ENCODE measurements around the gene SLC6A3. TPM values are rescaled to one million over a fixed set of nuclear protein-coding genes. Genes with fewer than 3 reads are reported as not detected.

SLC6A3 gene
- total and polyA plus RNA-seq, 7 donors, result under 0.01 to 0.01 TPM; not detected in 5

- H3K4me1 ChIP-seq, result no peaks in the 10 kb centered on the region
- peak overlapping the region; percentile 21 for H3K4me3 ChIP-seq
- WGBS, 3 donors, result 16 to 22% (median 20%) methylated on average over 30 to 34 of the region's 34 CpGs
- no peaks in the 10 kb centered on the region for H3K36me3 ChIP-seq (ENCODE audit: insufficient read depth in 1 of 2, low read depth in 1 of 2)
- H3K27ac ChIP-seq, result no peak overlapping the region
- DNase-seq (peak; percentile 52 to 66), ATAC-seq (peak; percentile 48 to 77 (median 71))
- intact Hi-C loops (cut with DNase I), result loop anchor here in 1 of 2 donors (10.0 kb wide), 1 partner anchor 265 kb away; no protein-coding TSS in a partner anchor
- H3K27me3 ChIP-seq (ENCODE audit: insufficient read depth in 3 of 3, low read length in 2 of 3), result peaks cover 0 to 45% (median 15%) of the 10 kb centered on the region in 3 donors
- no peaks in the 10 kb centered on the region for H3K9me3 ChIP-seq
- peak; percentile 51 for TF ChIP-seq CTCF (IDR thresholded peaks at IDR 0.05)
Measured at GRCh38 chr5:1380011-1380817, 65.0 kb downstream of the SLC6A3 start.

- Histone ChIP-seq H3K4me1 (no peaks in the 10 kb centered on the region), H3K27me3 (ENCODE audit: insufficient read depth in 3 of 3, low read length in 2 of 3) (peaks cover 0 to 35% (median 15%) of the 10 kb centered on the region in 3 donors), H3K9me3 (no peaks in the 10 kb centered on the region), H3K27ac (no peak overlapping the region), H3K4me3 (no peak overlapping the region), H3K36me3 (ENCODE audit: insufficient read depth in 1 of 2, low read depth in 1 of 2) (no peaks in the 10 kb centered on the region)
- peak in 1 of 2 donors; percentile 12 for DNase-seq
- TF ChIP-seq CTCF (IDR thresholded peaks at IDR 0.05), result no peak
- ATAC-seq, result no peak
- intact Hi-C loops (cut with DNase I), result no loop called here
- WGBS, 3 donors, result 90 to 96% (median 93%) methylated on average over 24 of the region's 24 CpGs
Measured at GRCh38 chr5:1378866-1379659, 66.2 kb downstream of the SLC6A3 start.

- Histone ChIP-seq H3K9me3 (no peaks in the 10 kb centered on the region), H3K27ac (no peak overlapping the region), H3K4me1 (no peaks in the 10 kb centered on the region), H3K27me3 (ENCODE audit: insufficient read depth in 3 of 3, low read length in 2 of 3) (peaks cover 0 to 31% (median 15%) of the 10 kb centered on the region in 3 donors), H3K4me3 (no peak overlapping the region), H3K36me3 (ENCODE audit: insufficient read depth in 1 of 2, low read depth in 1 of 2) (no peaks in the 10 kb centered on the region)
- TF ChIP-seq CTCF (IDR thresholded peaks at IDR 0.05), result no peak
- 93 to 95% (median 93%) methylated on average over 18 of the region's 18 CpGs for WGBS, 3 donors
- intact Hi-C loops (cut with DNase I), result no loop called here
- no peak for ATAC-seq
- peak in 1 of 2 donors; percentile 32 for DNase-seq
Measured at GRCh38 chr5:1378096-1378495, 67.1 kb downstream of the SLC6A3 start.

- peak in 1 of 2 donors; percentile 19 for DNase-seq
- intact Hi-C loops (cut with DNase I), result no loop called here
- no peaks in the 10 kb centered on the region for H3K36me3 ChIP-seq (ENCODE audit: insufficient read depth in 1 of 2, low read depth in 1 of 2)
- H3K27me3 ChIP-seq (ENCODE audit: insufficient read depth in 3 of 3, low read length in 2 of 3), result peaks cover 0 to 27% (median 15%) of the 10 kb centered on the region in 3 donors
- 25 to 40% (median 40%) methylated on average over 3 of the region's 3 CpGs for WGBS, 3 donors
- no peaks in the 10 kb centered on the region for H3K4me1 ChIP-seq
- ATAC-seq, result no peak
- no peak overlapping the region for H3K4me3 ChIP-seq
- no peaks in the 10 kb centered on the region for H3K9me3 ChIP-seq
- H3K27ac ChIP-seq, result no peak overlapping the region
- TF ChIP-seq CTCF (IDR thresholded peaks at IDR 0.05), result no peak
Measured at GRCh38 chr5:1376981-1377380, 68.3 kb downstream of the SLC6A3 start.
